B cell (primary cell): ENCODE results near the gene CACNB4. TPM values are rescaled to one million over a fixed set of nuclear protein-coding genes. Genes with fewer than 3 reads are reported as not detected.

Experiments
- ATAC-seq: fragments of 200-7000 bp; cut with Tn5 transposase; one replicate; pipeline ENCODE4 v1.10.0; 2021; ENCODE audit warnings: low read depth, mild to moderate bottlenecking, moderate number of reproducible peaks, moderate library complexity
- CTCF ChIA-PET: fragments of 350-600 bp; sonication (Branson Sonifier 250); formaldehyde crosslinking; loops from one replicate; lab custom pipeline; 2021; ENCODE audit warnings: antibody characterized with exemption, inconsistent platforms; lab: Charles Lee
- POLR2A ChIA-PET: fragments of 350-600 bp; sonication (Branson Sonifier 250); formaldehyde crosslinking; loops from one replicate; lab custom pipeline; 2021; ENCODE audit warnings: antibody characterized with exemption; lab: Charles Lee
- DNase-seq: peaks from one replicate; pipeline ENCODE4 v3.0.0; 2013
- H2AFZ ChIP-seq: 2 replicates; pipeline ENCODE4 v1.6.1; 2012; ENCODE audit warnings: mild to moderate bottlenecking, low read depth, low read length; ENCODE audit not compliant: insufficient read depth, poor library complexity, severe bottlenecking
- H3K27ac ChIP-seq, 2 donors: 1 replicate in 1 of 2; 2 replicates in 1 of 2; pipeline ENCODE4 v1.5.1; 2012 to 2013; ENCODE audit warnings: low read length in 2 of 2, mild to moderate bottlenecking in 2 of 2, moderate library complexity in 1 of 2
- H3K27me3 ChIP-seq, 4 experiments: fragments of 200-600 bp in 1 of 4; sonication (generic) in 1 of 4; replicated peaks in 1 of 4; 1 replicate in 2 of 4; 2 replicates in 2 of 4; pipeline versions ENCODE4 v1.6.1 to v1.7.0; 2013 to 2016; ENCODE audit warnings: low read length in 3 of 4, mild to moderate bottlenecking in 2 of 4, mixed read lengths in 1 of 4, moderate library complexity in 1 of 4; ENCODE audit not compliant: insufficient read depth in 4 of 4, control insufficient read depth in 3 of 4; ENCODE audit errors: control extremely low read depth in 1 of 4
- H3K36me3 ChIP-seq, 2 experiments: replicated peaks in 1 of 2; 1 replicate in 1 of 2; 2 replicates in 1 of 2; pipeline versions ENCODE4 v1.6.1 to v1.7.1; 2013; ENCODE audit warnings: low read length in 1 of 2; ENCODE audit not compliant: insufficient read depth in 2 of 2, control insufficient read depth in 1 of 2; ENCODE audit errors: control extremely low read depth in 1 of 2, extremely low read depth in 1 of 2
- H3K4me1 ChIP-seq, 2 donors: fragments of 200-600 bp in 1 of 2; sonication (generic) in 1 of 2; 1 replicate in 1 of 2; 2 replicates in 1 of 2; pipeline versions ENCODE4 v1.5.1 to v1.6.1; 2013 to 2017; ENCODE audit warnings: low read length in 2 of 2; ENCODE audit not compliant: control insufficient read depth in 2 of 2, insufficient read depth in 2 of 2
- H3K4me2 ChIP-seq: replicated peaks from 2 replicates; pipeline ENCODE3; 2012; ENCODE audit warnings: mild to moderate bottlenecking, low read depth, low read length; ENCODE audit not compliant: poor library complexity, severe bottlenecking
- H3K4me3 ChIP-seq, 5 experiments: fragments of 200-600 bp in 1 of 5; sonication (generic) in 1 of 5; 1 replicate in 3 of 5; 2 replicates in 2 of 5; pipeline versions ENCODE4 v1.5.1 to v1.7.0; 2011 to 2016; ENCODE audit warnings: low read length in 4 of 5, mild to moderate bottlenecking in 4 of 5, low read depth in 2 of 5, control low read depth in 1 of 5, moderate library complexity in 1 of 5; ENCODE audit not compliant: insufficient read depth in 1 of 5; ENCODE audit errors: control extremely low read depth in 1 of 5, extremely low read depth in 1 of 5
- H3K79me2 ChIP-seq: fragments of 200-600 bp; sonication (generic); one replicate; pipeline ENCODE4 v1.6.0; 2016; ENCODE audit warnings: low read length; ENCODE audit not compliant: control insufficient read depth, insufficient read depth
- H3K9ac ChIP-seq: fragments of 200-600 bp; sonication (generic); 2 replicates; pipeline ENCODE4 v1.6.1; 2017; ENCODE audit warnings: mild to moderate bottlenecking, low read length, moderate library complexity
- H3K9me3 ChIP-seq, 3 donors: one replicate each; pipeline versions ENCODE4 v1.6.1 to v1.7.1; 2013; ENCODE audit warnings: low read length in 2 of 3; ENCODE audit not compliant: control insufficient read depth in 2 of 3, insufficient read depth in 1 of 3; ENCODE audit errors: control extremely low read depth in 1 of 3
- H4K20me1 ChIP-seq: 2 replicates; pipeline ENCODE4 v1.6.0; 2012; ENCODE audit warnings: mild to moderate bottlenecking, low read length; ENCODE audit not compliant: insufficient read depth, control insufficient read depth, poor library complexity, severe bottlenecking
- H3K27ac Mint-ChIP-seq: one replicate; pipeline ENCODE4 v1.8.0; 2021; ENCODE audit warnings: mixed read lengths
- H3K27me3 Mint-ChIP-seq: one replicate; pipeline ENCODE4 v1.8.0; 2021; ENCODE audit warnings: mixed read lengths
- H3K4me1 Mint-ChIP-seq: one replicate; pipeline ENCODE4 v1.8.0; 2021; ENCODE audit warnings: mixed read lengths
- H3K4me3 Mint-ChIP-seq: one replicate; pipeline ENCODE4 v1.8.0; 2021; ENCODE audit warnings: mixed read lengths
- H3K9me3 Mint-ChIP-seq: one replicate; pipeline ENCODE4 v1.8.0; 2022; ENCODE audit warnings: mixed read lengths; ENCODE audit not compliant: insufficient read depth
- EZH2 ChIP-seq: IDR thresholded peaks from 2 replicates; pipeline ENCODE4 v1.6.1; 2012; ENCODE audit warnings: borderline replicate concordance, low read depth, mild to moderate bottlenecking, moderate library complexity, low read length; ENCODE audit not compliant: insufficient read depth, poor library complexity, severe bottlenecking
- WGBS: methylation state at CpG from one replicate; pipeline ENCODE4 v1.1.5; 2013; ENCODE audit warnings: missing lambda C conversion rate; ENCODE audit not compliant: insufficient coverage; 5-methylcytosine and 5-hydroxymethylcytosine counted together
- intact Hi-C: fragments of 100-400 bp; cut with micrococcal nuclease; formaldehyde crosslinking; loops from one replicate; pipeline ENCODE4 v1.10.0; 2022
- polyA plus RNA-seq: library from polyadenylated mRNA; depleted of rRNA; stranded (reverse); fragments of >200 nt; gene quantifications from 2 replicates; pipeline ENCODE4 v1.2.3, GENCODE V29; 2012
- total RNA-seq, 2 donors: library from RNA; stranded (reverse); fragments of 120-200 nt in 1 of 2; gene quantifications; 1 replicate in 1 of 2; 2 replicates in 1 of 2; pipeline versions ENCODE4 v1.2.3 to v1.2.4, GENCODE V29; 2013 to 2022
- TF ChIP-seq, protein P1 (sequence below): fragments of 200-600 bp; IDR thresholded peaks from one replicate; pipeline ENCODE4 v1.8.0; 2022; ENCODE audit warnings: antibody characterized with exemption, mild to moderate bottlenecking

CACNB4 gene
- total and polyA plus RNA-seq, 2 donors (not counting 1 experiment from before 2014, with no cell fraction given): 0.12 to 1.4 TPM

DNA sequence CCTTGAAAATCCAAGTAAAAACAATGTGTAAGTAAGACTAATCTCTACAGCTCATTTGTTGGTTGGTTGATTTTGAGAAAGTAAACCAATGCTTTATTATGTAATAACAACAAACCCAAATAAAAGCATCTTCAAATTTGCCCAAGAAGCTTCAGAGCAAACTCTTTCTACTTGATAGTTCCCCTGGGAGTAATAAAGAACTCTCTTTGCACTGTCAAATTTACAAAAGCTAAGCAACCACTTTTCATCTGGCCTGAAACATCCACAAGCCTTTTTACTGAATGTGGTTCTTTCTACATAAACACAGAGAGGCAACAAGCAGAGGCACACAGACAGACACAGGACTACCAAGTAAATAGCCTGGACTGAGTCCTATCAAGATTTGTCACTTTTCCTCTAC lies 28.8 kb upstream of the CACNB4 start:
- H3K27me3 ChIP-seq: no peaks in the 10 kb centered on the region
- POLR2A ChIA-PET: no interaction called here
- no peak overlapping the region for H3K4me2 ChIP-seq
- H3K9ac ChIP-seq: no peak overlapping the region
- no peaks in the 10 kb centered on the region for H4K20me1 ChIP-seq
- no peaks in the 10 kb centered on the region for H3K79me2 ChIP-seq
- CTCF ChIA-PET: interaction anchor here (1.1 kb wide), 1 partner anchor 90 kb away, joined by 3 read pairs; no protein-coding TSS in a partner anchor
- Mint-ChIP-seq H3K27me3 (no peaks in the 10 kb centered on the region), H3K9me3 (no peaks in the 10 kb centered on the region), H3K4me1 (no peaks in the 10 kb centered on the region), H3K4me3 (no peak overlapping the region), H3K27ac (no peak overlapping the region)
- no peak overlapping the region for H3K27ac ChIP-seq
- intact Hi-C loops: no loop called here
- H3K4me3 ChIP-seq: no peak overlapping the region
- H3K36me3 ChIP-seq: peaks cover 11 to 38% of the 10 kb centered on the region in 2 experiments
- H3K9me3 ChIP-seq: no peaks in the 10 kb centered on the region
- no peak overlapping the region for H2AFZ ChIP-seq
- DNase-seq: no peak
- H3K4me1 ChIP-seq: no peaks in the 10 kb centered on the region
- TF ChIP-seq, protein P1, sequence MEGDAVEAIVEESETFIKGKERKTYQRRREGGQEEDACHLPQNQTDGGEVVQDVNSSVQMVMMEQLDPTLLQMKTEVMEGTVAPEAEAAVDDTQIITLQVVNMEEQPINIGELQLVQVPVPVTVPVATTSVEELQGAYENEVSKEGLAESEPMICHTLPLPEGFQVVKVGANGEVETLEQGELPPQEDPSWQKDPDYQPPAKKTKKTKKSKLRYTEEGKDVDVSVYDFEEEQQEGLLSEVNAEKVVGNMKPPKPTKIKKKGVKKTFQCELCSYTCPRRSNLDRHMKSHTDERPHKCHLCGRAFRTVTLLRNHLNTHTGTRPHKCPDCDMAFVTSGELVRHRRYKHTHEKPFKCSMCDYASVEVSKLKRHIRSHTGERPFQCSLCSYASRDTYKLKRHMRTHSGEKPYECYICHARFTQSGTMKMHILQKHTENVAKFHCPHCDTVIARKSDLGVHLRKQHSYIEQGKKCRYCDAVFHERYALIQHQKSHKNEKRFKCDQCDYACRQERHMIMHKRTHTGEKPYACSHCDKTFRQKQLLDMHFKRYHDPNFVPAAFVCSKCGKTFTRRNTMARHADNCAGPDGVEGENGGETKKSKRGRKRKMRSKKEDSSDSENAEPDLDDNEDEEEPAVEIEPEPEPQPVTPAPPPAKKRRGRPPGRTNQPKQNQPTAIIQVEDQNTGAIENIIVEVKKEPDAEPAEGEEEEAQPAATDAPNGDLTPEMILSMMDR: no peak
- TF ChIP-seq EZH2: no peak
- no peak for ATAC-seq

GRCh38 chr2:152126664-152127063 lies 27.8 kb upstream of the CACNB4 start:
- H3K27me3 ChIP-seq: no peaks in the 10 kb centered on the region
- no peaks in the 10 kb centered on the region for H3K4me1 Mint-ChIP-seq
- CTCF ChIA-PET: no interaction called here
- POLR2A ChIA-PET: no interaction called here
- H3K27ac Mint-ChIP-seq: no peak overlapping the region
- peaks cover 11 to 35% of the 10 kb centered on the region in 2 experiments for H3K36me3 ChIP-seq
- no peaks in the 10 kb centered on the region for H3K79me2 ChIP-seq
- H3K4me1 ChIP-seq: no peaks in the 10 kb centered on the region
- H3K9me3 ChIP-seq: no peaks in the 10 kb centered on the region
- 87% methylated on average over 4 of the region's 4 CpGs for WGBS
- H3K4me2 ChIP-seq: no peak overlapping the region
- H3K9ac ChIP-seq: no peak overlapping the region
- DNase-seq: no peak
- ATAC-seq: no peak
- no peak overlapping the region for H3K27ac ChIP-seq
- H3K27me3 Mint-ChIP-seq: no peaks in the 10 kb centered on the region
- intact Hi-C loops: no loop called here
- TF ChIP-seq, protein P1: no peak
- no peak for TF ChIP-seq EZH2
- H4K20me1 ChIP-seq: no peaks in the 10 kb centered on the region
- H3K4me3 Mint-ChIP-seq: no peak overlapping the region
- no peaks in the 10 kb centered on the region for H3K9me3 Mint-ChIP-seq
- H3K4me3 ChIP-seq: no peak overlapping the region
- H2AFZ ChIP-seq: no peak overlapping the region
